Esophagus squamous epithelium (tissue), 4 donors: ENCODE data around the gene SPATC1L.

Experiments
- POLR2A ChIP-seq, 4 donors: fragments of 450-650 bp; IDR thresholded peaks; one replicate each; pipeline ENCODE4 v1.6.1; 2017; ENCODE audit warnings: antibody characterized with exemption in 4 of 4, mild to moderate bottlenecking in 4 of 4, moderate library complexity in 3 of 4
- TF ChIP-seq, protein P1 (sequence below), 6 experiments: fragments of 450-650 bp in 4 of 6; fragments of 200-600 bp in 2 of 6; sonication (generic) in 2 of 6; IDR thresholded peaks; one replicate each; pipeline ENCODE4 v1.5.1; 2016 to 2019; ENCODE audit warnings: antibody characterized with exemption in 6 of 6, mild to moderate bottlenecking in 4 of 6, moderate library complexity in 4 of 6

DNA sequence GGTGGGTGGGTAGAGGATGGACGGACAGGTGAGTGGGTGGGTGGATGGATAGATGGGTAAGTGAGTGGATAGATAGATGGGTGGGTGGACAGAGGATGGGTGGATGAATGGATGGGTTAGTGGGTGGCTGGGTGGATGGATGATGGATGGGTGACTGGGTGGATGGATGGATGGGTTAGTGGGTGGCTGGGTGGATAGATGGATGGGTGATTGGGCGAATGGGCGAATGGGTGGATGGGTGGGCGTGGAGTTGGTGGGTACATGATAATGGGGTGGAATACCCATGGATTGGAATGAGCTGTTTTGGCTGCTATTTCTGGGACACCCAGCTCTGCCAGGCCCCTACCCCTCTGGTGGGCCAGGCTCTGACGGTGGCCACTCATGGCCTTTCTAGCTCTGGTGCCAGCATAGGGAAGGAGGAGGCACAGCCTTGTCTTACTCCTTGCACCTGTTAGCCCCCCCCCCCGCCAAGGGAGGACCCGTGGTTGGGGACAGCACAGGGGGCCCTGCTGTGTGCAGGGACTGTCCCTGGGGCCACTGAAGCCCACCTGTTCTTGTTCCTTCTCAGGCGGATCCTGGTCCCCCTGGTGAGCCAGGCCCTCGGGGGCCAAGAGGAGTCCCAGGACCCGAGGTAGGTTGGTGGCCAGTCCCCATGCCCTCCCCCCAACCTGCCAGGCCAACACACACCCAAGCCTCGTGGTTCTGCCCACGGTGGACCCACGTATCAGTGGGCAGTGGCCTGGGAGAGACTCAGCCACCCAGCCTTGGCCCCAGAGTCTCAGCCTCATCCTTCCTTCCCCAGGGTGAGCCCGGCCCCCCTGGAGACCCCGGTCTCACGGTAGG lies 60.0 kb downstream of the SPATC1L start:
- TF ChIP-seq, protein P1, sequence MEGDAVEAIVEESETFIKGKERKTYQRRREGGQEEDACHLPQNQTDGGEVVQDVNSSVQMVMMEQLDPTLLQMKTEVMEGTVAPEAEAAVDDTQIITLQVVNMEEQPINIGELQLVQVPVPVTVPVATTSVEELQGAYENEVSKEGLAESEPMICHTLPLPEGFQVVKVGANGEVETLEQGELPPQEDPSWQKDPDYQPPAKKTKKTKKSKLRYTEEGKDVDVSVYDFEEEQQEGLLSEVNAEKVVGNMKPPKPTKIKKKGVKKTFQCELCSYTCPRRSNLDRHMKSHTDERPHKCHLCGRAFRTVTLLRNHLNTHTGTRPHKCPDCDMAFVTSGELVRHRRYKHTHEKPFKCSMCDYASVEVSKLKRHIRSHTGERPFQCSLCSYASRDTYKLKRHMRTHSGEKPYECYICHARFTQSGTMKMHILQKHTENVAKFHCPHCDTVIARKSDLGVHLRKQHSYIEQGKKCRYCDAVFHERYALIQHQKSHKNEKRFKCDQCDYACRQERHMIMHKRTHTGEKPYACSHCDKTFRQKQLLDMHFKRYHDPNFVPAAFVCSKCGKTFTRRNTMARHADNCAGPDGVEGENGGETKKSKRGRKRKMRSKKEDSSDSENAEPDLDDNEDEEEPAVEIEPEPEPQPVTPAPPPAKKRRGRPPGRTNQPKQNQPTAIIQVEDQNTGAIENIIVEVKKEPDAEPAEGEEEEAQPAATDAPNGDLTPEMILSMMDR (IDR thresholded peaks at IDR 0.05) = no peak
- no peak for TF ChIP-seq POLR2A (IDR thresholded peaks at IDR 0.05)
